Fibroblast of lung (primary cell): Measurements from ENCODE around the gene OR14I1. TPM values are rescaled to one million over a fixed set of nuclear protein-coding genes. Genes with fewer than 3 reads are reported as not detected.

Experiments used
- DNase-seq, 2 donors: peaks; one replicate each; pipeline versions ENCODE4 v3.0.0 to v3.0.0-alpha.2; 2010; ENCODE audit warnings: low read depth in 2 of 2
- H2AFZ ChIP-seq: 2 replicates; pipeline ENCODE4 v1.5.1; 2012; ENCODE audit warnings: low read length, control low read depth, inconsistent platforms
- H3K27ac ChIP-seq: 2 replicates; pipeline ENCODE4 v1.5.1; 2011; ENCODE audit warnings: low read length, control low read depth; ENCODE audit not compliant: insufficient read depth
- H3K27me3 ChIP-seq: 2 replicates; pipeline ENCODE4 v1.5.1; 2011; ENCODE audit warnings: mild to moderate bottlenecking, low read length; ENCODE audit not compliant: control insufficient read depth, insufficient read depth
- H3K36me3 ChIP-seq: 2 replicates; pipeline ENCODE4 v1.5.1; 2011; ENCODE audit warnings: low read length; ENCODE audit not compliant: control insufficient read depth, insufficient read depth
- H3K4me1 ChIP-seq: 2 replicates; pipeline ENCODE4 v1.5.1; 2011; ENCODE audit warnings: low read length; ENCODE audit not compliant: control insufficient read depth, insufficient read depth; ENCODE audit errors: extremely low read depth
- H3K4me2 ChIP-seq: 2 replicates; pipeline ENCODE4 v1.5.1; 2011; ENCODE audit warnings: low read length, control low read depth; ENCODE audit not compliant: insufficient read depth; ENCODE audit errors: extremely low read depth
- H3K4me3 ChIP-seq, 4 experiments: fragments of 200-600 bp in 1 of 4; sonication (generic) in 1 of 4; replicated peaks in 1 of 4; 2 replicates each; pipeline ENCODE4 v1.5.1; 2011 to 2016; ENCODE audit warnings: low read length in 4 of 4, low read depth in 3 of 4, mild to moderate bottlenecking in 3 of 4, control low read depth in 2 of 4, inconsistent platforms in 1 of 4, mixed read lengths in 1 of 4; ENCODE audit not compliant: insufficient read depth in 1 of 4; ENCODE audit errors: control extremely low read depth in 1 of 4
- H3K79me2 ChIP-seq: 2 replicates; pipeline ENCODE4 v1.5.1; 2012; ENCODE audit warnings: mild to moderate bottlenecking, low read length, inconsistent platforms; ENCODE audit not compliant: control insufficient read depth, insufficient read depth
- H3K9ac ChIP-seq: 2 replicates; pipeline ENCODE4 v1.5.1; 2011; ENCODE audit warnings: mild to moderate bottlenecking, low read length, control low read depth; ENCODE audit not compliant: insufficient read depth
- H3K9me3 ChIP-seq: 2 replicates; pipeline ENCODE4 v1.5.1; 2012; ENCODE audit warnings: low read depth, low read length; ENCODE audit not compliant: control insufficient read depth, insufficient read depth
- H4K20me1 ChIP-seq: 2 replicates; pipeline ENCODE4 v1.5.1; 2011; ENCODE audit warnings: low read length; ENCODE audit not compliant: control insufficient read depth, insufficient read depth; ENCODE audit errors: extremely low read depth
- EZH2 ChIP-seq: IDR thresholded peaks from 2 replicates; pipeline ENCODE4 v1.5.1; 2012; ENCODE audit warnings: low read length, control low read depth, mild to moderate bottlenecking; ENCODE audit errors: missing control alignments
- polyA plus RNA-seq, 2 donors: library from polyadenylated mRNA; depleted of rRNA in 1 of 2; stranded (reverse) in 1 of 2; unstranded in 1 of 2; fragments of >200 nt; gene quantifications; 2 replicates each; pipeline ENCODE4 v1.2.1, GENCODE V29; 2011 to 2012; ENCODE audit warnings: missing spikeins in 1 of 2
- total RNA-seq: library from RNA; depleted of rRNA; stranded (reverse); fragments of >200 nt; gene quantifications from 2 replicates; pipeline ENCODE4 v1.2.1, GENCODE V29; 2014
- TF ChIP-seq, protein P1 (sequence below), 2 donors: IDR thresholded peaks in 1 of 2; conservative IDR thresholded peaks in 1 of 2; 1 replicate in 1 of 2; 2 replicates in 1 of 2; pipeline ENCODE4 v1.5.1; 2011 to 2012; ENCODE audit warnings: low read length in 2 of 2, control low read depth in 1 of 2, inconsistent platforms in 1 of 2, low read depth in 1 of 2, mild to moderate bottlenecking in 1 of 2

The OR14I1 gene
- total and polyA plus RNA-seq, 2 donors (not counting 1 experiment from before 2014, with no cell fraction given) = not detected

DNA sequence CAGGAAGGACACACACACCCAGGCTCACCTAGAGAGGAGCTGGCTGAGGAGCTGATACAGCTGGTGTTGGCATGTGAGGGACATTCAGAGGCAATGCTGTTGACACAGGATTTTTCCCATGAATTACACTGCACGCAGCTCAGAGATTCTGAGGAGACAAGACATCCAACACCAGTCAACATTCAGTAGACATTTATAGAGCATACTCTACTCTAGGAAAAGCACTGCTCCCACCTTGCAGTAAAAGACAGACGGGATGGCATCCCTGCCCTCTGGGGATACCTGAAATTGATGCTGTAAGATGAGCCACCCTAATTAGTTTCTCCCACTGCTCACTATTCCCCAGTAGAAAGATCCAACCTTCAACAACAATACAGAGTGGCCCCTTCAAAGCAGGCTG is 47.9 kb upstream of the OR14I1 start:
- DNase-seq = no peak
- no peaks in the 10 kb centered on the region for H4K20me1 ChIP-seq
- no peak overlapping the region for H3K9ac ChIP-seq
- H3K9me3 ChIP-seq = peaks cover 7% of the 10 kb centered on the region
- H3K4me2 ChIP-seq = no peak overlapping the region
- H3K4me1 ChIP-seq = no peaks in the 10 kb centered on the region
- H3K27me3 ChIP-seq = no peaks in the 10 kb centered on the region
- H3K4me3 ChIP-seq = no peak overlapping the region
- H3K79me2 ChIP-seq = no peaks in the 10 kb centered on the region
- H3K36me3 ChIP-seq = no peaks in the 10 kb centered on the region
- H3K27ac ChIP-seq = no peak overlapping the region
- H2AFZ ChIP-seq = no peak overlapping the region
- TF ChIP-seq, protein P1, sequence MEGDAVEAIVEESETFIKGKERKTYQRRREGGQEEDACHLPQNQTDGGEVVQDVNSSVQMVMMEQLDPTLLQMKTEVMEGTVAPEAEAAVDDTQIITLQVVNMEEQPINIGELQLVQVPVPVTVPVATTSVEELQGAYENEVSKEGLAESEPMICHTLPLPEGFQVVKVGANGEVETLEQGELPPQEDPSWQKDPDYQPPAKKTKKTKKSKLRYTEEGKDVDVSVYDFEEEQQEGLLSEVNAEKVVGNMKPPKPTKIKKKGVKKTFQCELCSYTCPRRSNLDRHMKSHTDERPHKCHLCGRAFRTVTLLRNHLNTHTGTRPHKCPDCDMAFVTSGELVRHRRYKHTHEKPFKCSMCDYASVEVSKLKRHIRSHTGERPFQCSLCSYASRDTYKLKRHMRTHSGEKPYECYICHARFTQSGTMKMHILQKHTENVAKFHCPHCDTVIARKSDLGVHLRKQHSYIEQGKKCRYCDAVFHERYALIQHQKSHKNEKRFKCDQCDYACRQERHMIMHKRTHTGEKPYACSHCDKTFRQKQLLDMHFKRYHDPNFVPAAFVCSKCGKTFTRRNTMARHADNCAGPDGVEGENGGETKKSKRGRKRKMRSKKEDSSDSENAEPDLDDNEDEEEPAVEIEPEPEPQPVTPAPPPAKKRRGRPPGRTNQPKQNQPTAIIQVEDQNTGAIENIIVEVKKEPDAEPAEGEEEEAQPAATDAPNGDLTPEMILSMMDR (conservative IDR thresholded peaks at IDR 0.05 in 1 of 2, IDR thresholded peaks at IDR 0.05 in 1 of 2; ENCODE audit: low read depth in 1 of 2, low read length in 2 of 2) = no peak
- TF ChIP-seq EZH2 = no peak

DNA sequence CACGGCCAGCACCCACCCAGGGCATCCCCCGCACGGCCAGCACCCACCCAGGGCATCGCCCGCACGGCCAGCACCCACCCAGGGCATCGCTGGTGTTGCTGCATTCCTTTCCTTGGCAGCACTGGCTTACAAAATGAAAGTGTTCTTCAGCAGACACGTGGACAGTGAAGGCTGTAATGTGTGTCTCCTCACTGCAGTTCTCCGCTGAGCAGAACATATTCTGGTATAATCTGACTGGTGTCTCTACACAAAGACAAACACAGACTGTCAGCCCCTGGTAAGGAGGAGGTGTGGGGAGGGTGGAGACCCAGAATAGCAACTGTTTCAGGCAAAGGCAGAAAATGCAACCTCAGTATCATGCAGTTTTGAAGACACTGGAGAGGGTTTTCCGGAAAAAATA is 45.6 kb upstream of the OR14I1 start:
- Histone ChIP-seq H2AFZ (no peak overlapping the region), H3K9ac (no peak overlapping the region), H3K36me3 (no peaks in the 10 kb centered on the region), H3K4me3 (no peak overlapping the region), H3K4me2 (no peak overlapping the region), H3K27me3 (no peaks in the 10 kb centered on the region), H3K9me3 (no peaks in the 10 kb centered on the region), H3K27ac (no peak overlapping the region), H3K79me2 (no peaks in the 10 kb centered on the region), H3K4me1 (no peaks in the 10 kb centered on the region), H4K20me1 (no peaks in the 10 kb centered on the region)
- no peak for TF ChIP-seq EZH2
- TF ChIP-seq, protein P1 (conservative IDR thresholded peaks at IDR 0.05 in 1 of 2, IDR thresholded peaks at IDR 0.05 in 1 of 2; ENCODE audit: low read depth in 1 of 2, low read length in 2 of 2) = no peak
- no peak for DNase-seq

GRCh38 chr1:248740876-248741275 is 38.3 kb upstream of the OR14I1 start:
- H3K36me3 ChIP-seq = no peaks in the 10 kb centered on the region
- DNase-seq = no peak
- no peak overlapping the region for H3K9ac ChIP-seq
- no peaks in the 10 kb centered on the region for H3K9me3 ChIP-seq
- TF ChIP-seq, protein P1 (conservative IDR thresholded peaks at IDR 0.05 in 1 of 2, IDR thresholded peaks at IDR 0.05 in 1 of 2; ENCODE audit: low read depth in 1 of 2, low read length in 2 of 2) = no peak
- no peak for TF ChIP-seq EZH2
- no peak overlapping the region for H3K27ac ChIP-seq
- H3K27me3 ChIP-seq = no peaks in the 10 kb centered on the region
- no peak overlapping the region for H3K4me2 ChIP-seq
- H3K4me3 ChIP-seq = no peak overlapping the region
- no peaks in the 10 kb centered on the region for H3K79me2 ChIP-seq
- no peaks in the 10 kb centered on the region for H4K20me1 ChIP-seq
- H2AFZ ChIP-seq = no peak overlapping the region
- H3K4me1 ChIP-seq = no peaks in the 10 kb centered on the region
